ENCODE measurements around the gene PCGF3.
A peak's percentile ranks its signal among the peaks of the same experiment; 100 is the strongest.

PCGF3 gene

DNA sequence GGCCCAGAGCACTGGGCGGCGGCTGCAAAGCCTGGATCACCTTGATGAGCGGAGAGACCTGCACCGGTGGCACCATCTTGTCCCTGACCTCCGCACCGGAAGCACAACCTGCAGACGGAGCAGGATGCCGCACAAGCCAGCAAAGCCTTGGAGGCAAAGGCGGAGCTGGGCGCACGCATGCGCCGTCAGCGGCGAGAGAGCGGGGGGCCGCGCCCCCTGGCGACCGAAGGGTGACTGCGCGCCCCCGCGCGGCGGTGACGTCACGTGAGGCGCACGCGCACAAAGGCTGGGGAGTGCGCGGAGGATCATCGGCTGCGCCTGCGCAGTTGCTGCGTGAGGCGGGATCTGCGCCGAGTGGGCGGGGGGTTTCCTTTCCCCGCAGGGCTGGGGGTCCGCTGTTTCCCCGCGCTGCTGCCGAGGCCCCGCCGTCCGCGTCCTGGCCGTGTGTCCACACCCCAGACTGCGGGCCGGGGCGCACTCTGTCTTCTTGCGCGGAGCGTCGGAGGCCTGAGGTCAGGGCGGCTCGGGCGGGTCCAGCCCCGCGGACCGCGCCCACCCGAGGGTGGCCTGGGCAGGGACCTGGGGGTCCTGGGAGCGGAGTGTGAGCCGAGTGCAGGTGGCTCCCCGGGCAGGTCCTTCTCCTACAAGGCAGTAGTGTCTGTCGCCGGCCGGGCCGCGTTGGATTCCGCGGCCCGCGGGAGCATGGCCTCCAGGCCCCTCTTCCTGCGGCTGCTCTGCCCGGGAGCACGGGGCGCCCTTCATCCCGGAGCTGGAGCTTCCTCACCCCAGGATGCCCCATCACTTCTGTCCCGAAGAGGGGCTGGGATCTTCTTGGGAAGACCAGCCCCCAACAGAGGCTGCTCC is 31.2 kb upstream of the PCGF3 start, which contains the start of the genes ATP5ME and MYL5 (continued):
- TF ChIP-seq ZNF155 (tag by site-specific recombination; IDR thresholded peaks at IDR 0.05) (no peak), ZNF530 (tag by site-specific recombination; IDR thresholded peaks at IDR 0.05; ENCODE audit: low read depth) (no peak), ZNF184 (tag by site-specific recombination; IDR thresholded peaks at IDR 0.05) (no peak), ZNF791 (tag by site-specific recombination; IDR thresholded peaks at IDR 0.05) (no peak), ZNF704 (tag by site-specific recombination; IDR thresholded peaks at IDR 0.05) (no peak), ZNF214 (tag by site-specific recombination; IDR thresholded peaks at IDR 0.05; ENCODE audit: borderline replicate concordance) (no peak), WT1 (tag by site-specific recombination; IDR thresholded peaks at IDR 0.05) (no peak), SP2 (tag by site-specific recombination; IDR thresholded peaks at IDR 0.05) (peak; percentile 76), ZBTB48 (tag by site-specific recombination; IDR thresholded peaks at IDR 0.05) (no peak), GLIS2 (tag by site-specific recombination; IDR thresholded peaks at IDR 0.05) (peak; percentile 98), TRIM28 (IDR thresholded peaks at IDR 0.05; ENCODE audit: borderline replicate concordance, low read length) (no peak), ZNF596 (tag by site-specific recombination; IDR thresholded peaks at IDR 0.05) (no peak), HOXD13 (CRISPR knock-in tag; IDR thresholded peaks at IDR 0.05; ENCODE audit: borderline replicate concordance) (no peak), ZNF571 (tag by site-specific recombination; IDR thresholded peaks at IDR 0.05) (no peak), ZNF37A (tag by site-specific recombination; IDR thresholded peaks at IDR 0.05) (no peak), HOXA7 (CRISPR knock-in tag; IDR thresholded peaks at IDR 0.05; ENCODE audit: borderline replicate concordance) (no peak), ZNF768 (tag by site-specific recombination; IDR thresholded peaks at IDR 0.05) (no peak), ZBTB17 (tag by site-specific recombination; IDR thresholded peaks at IDR 0.05) (peak; percentile 42; the same call in 1 of the 2 replicates), ZNF10 (tag by site-specific recombination; IDR thresholded peaks at IDR 0.05) (no peak), ZSCAN23 (tag by site-specific recombination; IDR thresholded peaks at IDR 0.05) (no peak), SP7 (tag by site-specific recombination; IDR thresholded peaks at IDR 0.05) (0 out of 2 replicates have a peak, but pooled peaks have one; percentile 30), ZBTB8A (tag by site-specific recombination; IDR thresholded peaks at IDR 0.05) (0 out of 2 replicates have a peak, but pooled peaks have one; percentile 22), INSM2 (tag by site-specific recombination; IDR thresholded peaks at IDR 0.05) (no peak), MYNN (tag by site-specific recombination; IDR thresholded peaks at IDR 0.05; ENCODE audit: borderline replicate concordance) (no peak), ZFHX2 (tag by site-specific recombination; conservative IDR thresholded peaks at IDR 0.05) (peak; percentile 88), ZNF146 (tag by site-specific recombination; IDR thresholded peaks at IDR 0.05) (no peak), KLF16 (tag by site-specific recombination; IDR thresholded peaks at IDR 0.05) (peak; percentile 39; the same call in 1 of the 2 replicates), ZBTB1 (tag by site-specific recombination; IDR thresholded peaks at IDR 0.05) (no peak), ATF2 (tag by site-specific recombination; IDR thresholded peaks at IDR 0.05; ENCODE audit: low read depth) (peak; percentile 97), ZNF473 (tag by site-specific recombination; IDR thresholded peaks at IDR 0.05) (no peak), ZNF24 (tag by site-specific recombination; IDR thresholded peaks at IDR 0.05) (no peak), YY1 (tag by site-specific recombination; IDR thresholded peaks at IDR 0.05) (peak; percentile 70), ZNF843 (tag by site-specific recombination; IDR thresholded peaks at IDR 0.05) (0 out of 2 replicates have a peak, but pooled peaks have one; percentile 20), ZNF335 (tag by site-specific recombination; conservative IDR thresholded peaks at IDR 0.05) (no peak; the same call in 1 of the 2 replicates)
- TF ChIP-seq, protein P1, sequence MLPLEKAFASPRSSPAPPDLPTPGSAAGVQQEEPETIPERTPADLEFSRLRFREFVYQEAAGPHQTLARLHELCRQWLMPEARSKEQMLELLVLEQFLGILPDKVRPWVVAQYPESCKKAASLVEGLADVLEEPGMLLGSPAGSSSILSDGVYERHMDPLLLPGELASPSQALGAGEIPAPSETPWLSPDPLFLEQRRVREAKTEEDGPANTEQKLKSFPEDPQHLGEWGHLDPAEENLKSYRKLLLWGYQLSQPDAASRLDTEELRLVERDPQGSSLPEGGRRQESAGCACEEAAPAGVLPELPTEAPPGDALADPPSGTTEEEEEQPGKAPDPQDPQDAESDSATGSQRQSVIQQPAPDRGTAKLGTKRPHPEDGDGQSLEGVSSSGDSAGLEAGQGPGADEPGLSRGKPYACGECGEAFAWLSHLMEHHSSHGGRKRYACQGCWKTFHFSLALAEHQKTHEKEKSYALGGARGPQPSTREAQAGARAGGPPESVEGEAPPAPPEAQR (tag by site-specific recombination; IDR thresholded peaks at IDR 0.05) = no peak
- TF ChIP-seq, protein P2, sequence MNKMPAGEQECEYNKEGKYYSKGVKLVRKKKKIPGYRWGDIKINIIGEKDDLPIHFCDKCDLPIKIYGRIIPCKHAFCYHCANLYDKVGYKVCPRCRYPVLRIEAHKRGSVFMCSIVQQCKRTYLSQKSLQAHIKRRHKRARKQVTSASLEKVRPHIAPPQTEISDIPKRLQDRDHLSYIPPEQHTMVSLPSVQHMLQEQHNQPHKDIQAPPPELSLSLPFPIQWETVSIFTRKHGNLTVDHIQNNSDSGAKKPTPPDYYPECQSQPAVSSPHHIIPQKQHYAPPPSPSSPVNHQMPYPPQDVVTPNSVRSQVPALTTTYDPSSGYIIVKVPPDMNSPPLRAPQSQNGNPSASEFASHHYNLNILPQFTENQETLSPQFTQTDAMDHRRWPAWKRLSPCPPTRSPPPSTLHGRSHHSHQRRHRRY (tag by site-specific recombination; IDR thresholded peaks at IDR 0.05) = no peak
